WERI-Rb-1 (cell line): ENCODE results near the gene KLHL25.

ENCODE experiments used
- DNase-seq: peaks from one replicate; pipeline ENCODE4 v3.0.0-alpha.2; 2020
- H3K27ac ChIP-seq: fragments of 250-450 bp; sonication (Bioruptor Pico); 2 replicates; pipeline ENCODE4 v1.5.1; 2020; ENCODE audit warnings: mild to moderate bottlenecking, moderate library complexity
- H3K27me3 ChIP-seq: fragments of 250-450 bp; sonication (Bioruptor Pico); 2 replicates; pipeline ENCODE4 v1.5.1; 2021; ENCODE audit warnings: mild to moderate bottlenecking, low read depth, moderate library complexity; ENCODE audit not compliant: insufficient read depth, severe bottlenecking
- H3K36me3 ChIP-seq: fragments of 250-450 bp; sonication (Bioruptor Pico); 2 replicates; pipeline ENCODE4 v1.5.1; 2020; ENCODE audit warnings: mild to moderate bottlenecking, moderate library complexity
- H3K4me3 ChIP-seq: 2 replicates; pipeline ENCODE4 v1.5.1; 2011; ENCODE audit warnings: low read depth, mild to moderate bottlenecking, control low read depth, low read length
- H3K9me3 ChIP-seq: fragments of 250-450 bp; sonication (Bioruptor Pico); 2 replicates; pipeline ENCODE4 v1.5.1; 2021; ENCODE audit warnings: mild to moderate bottlenecking, moderate library complexity; ENCODE audit not compliant: severe bottlenecking
- TF ChIP-seq, protein P1 (sequence below): IDR thresholded peaks from 2 replicates; pipeline ENCODE4 v1.5.1; 2011; ENCODE audit warnings: low read depth, mild to moderate bottlenecking, control low read depth, inconsistent platforms, low read length

The KLHL25 gene

GRCh38 chr15:85777250-85778106 is 17.2 kb downstream of the KLHL25 start:
- no peaks in the 10 kb centered on the region for H3K27me3 ChIP-seq
- TF ChIP-seq, protein P1, sequence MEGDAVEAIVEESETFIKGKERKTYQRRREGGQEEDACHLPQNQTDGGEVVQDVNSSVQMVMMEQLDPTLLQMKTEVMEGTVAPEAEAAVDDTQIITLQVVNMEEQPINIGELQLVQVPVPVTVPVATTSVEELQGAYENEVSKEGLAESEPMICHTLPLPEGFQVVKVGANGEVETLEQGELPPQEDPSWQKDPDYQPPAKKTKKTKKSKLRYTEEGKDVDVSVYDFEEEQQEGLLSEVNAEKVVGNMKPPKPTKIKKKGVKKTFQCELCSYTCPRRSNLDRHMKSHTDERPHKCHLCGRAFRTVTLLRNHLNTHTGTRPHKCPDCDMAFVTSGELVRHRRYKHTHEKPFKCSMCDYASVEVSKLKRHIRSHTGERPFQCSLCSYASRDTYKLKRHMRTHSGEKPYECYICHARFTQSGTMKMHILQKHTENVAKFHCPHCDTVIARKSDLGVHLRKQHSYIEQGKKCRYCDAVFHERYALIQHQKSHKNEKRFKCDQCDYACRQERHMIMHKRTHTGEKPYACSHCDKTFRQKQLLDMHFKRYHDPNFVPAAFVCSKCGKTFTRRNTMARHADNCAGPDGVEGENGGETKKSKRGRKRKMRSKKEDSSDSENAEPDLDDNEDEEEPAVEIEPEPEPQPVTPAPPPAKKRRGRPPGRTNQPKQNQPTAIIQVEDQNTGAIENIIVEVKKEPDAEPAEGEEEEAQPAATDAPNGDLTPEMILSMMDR: no peak
- H3K27ac ChIP-seq: no peak overlapping the region
- H3K4me3 ChIP-seq: no peak overlapping the region
- no peaks in the 10 kb centered on the region for H3K9me3 ChIP-seq
- peak; percentile 26 for DNase-seq
- H3K36me3 ChIP-seq: no peaks in the 10 kb centered on the region

GRCh38 chr15:85773970-85774369 is 20.8 kb downstream of the KLHL25 start:
- no peaks in the 10 kb centered on the region for H3K27me3 ChIP-seq
- H3K36me3 ChIP-seq: peaks cover 3% of the 10 kb centered on the region; the same call in 1 of the 2 replicates
- no peak overlapping the region for H3K27ac ChIP-seq
- TF ChIP-seq, protein P1: no peak
- DNase-seq: no peak
- H3K4me3 ChIP-seq: no peak overlapping the region
- H3K9me3 ChIP-seq: no peaks in the 10 kb centered on the region

DNA sequence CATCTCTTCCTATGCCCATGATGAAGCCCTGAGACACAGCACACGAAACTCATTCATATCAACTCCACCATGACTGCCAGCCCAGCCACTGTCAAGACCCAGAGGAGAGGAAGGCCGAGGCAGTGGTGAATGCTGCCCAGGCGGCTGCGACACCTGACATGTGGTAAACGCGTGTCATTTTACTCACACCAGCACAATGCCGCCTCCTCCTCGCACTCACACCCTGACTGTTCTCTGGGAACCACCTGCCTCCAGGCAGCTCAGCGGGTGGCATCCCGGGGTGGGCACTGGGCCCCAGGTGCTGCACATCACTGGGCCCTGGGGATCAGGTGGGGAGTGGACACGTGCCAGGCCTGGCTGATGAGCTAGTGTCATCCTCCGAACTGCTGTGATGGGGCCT is 21.5 kb downstream of the KLHL25 start:
- H3K36me3 ChIP-seq: peaks cover 4% of the 10 kb centered on the region; the same call in 1 of the 2 replicates
- H3K9me3 ChIP-seq: no peaks in the 10 kb centered on the region
- TF ChIP-seq, protein P1: no peak
- no peak for DNase-seq
- H3K4me3 ChIP-seq: no peak overlapping the region
- H3K27me3 ChIP-seq: no peaks in the 10 kb centered on the region
- no peak overlapping the region for H3K27ac ChIP-seq

- no peak overlapping the region for H3K27ac ChIP-seq
- no peaks in the 10 kb centered on the region for H3K27me3 ChIP-seq
- no peak overlapping the region for H3K4me3 ChIP-seq
- DNase-seq: no peak
- TF ChIP-seq, protein P1: no peak
- no peaks in the 10 kb centered on the region for H3K9me3 ChIP-seq
- H3K36me3 ChIP-seq: peaks cover 4% of the 10 kb centered on the region; the same call in 1 of the 2 replicates
These were observed 22.1 kb downstream of the KLHL25 start for GRCh38 chr15:85772668-85773067.

- Histone ChIP-seq H3K36me3 (peaks cover 4% of the 10 kb centered on the region; the same call in 1 of the 2 replicates), H3K4me3 (no peak overlapping the region), H3K27ac (no peak overlapping the region), H3K9me3 (no peaks in the 10 kb centered on the region), H3K27me3 (no peaks in the 10 kb centered on the region)
- TF ChIP-seq, protein P1: no peak
- DNase-seq: no peak
These were observed 22.8 kb downstream of the KLHL25 start for GRCh38 chr15:85771781-85772445.
